Activated naive CD4-positive, alpha-beta T cell treated with anti-CD3 and anti-CD28 coated beads, Interleukin-2, amount 10 ng/mL, durations not matched to agents 7 days and 5 days (primary cell): ENCODE results near the gene FGF14.

Experiments
- CTCF ChIA-PET: fragments of 350-600 bp; sonication (Branson Sonifier 250); formaldehyde crosslinking; loops from one replicate; lab custom pipeline; 2021; ENCODE audit warnings: antibody characterized with exemption; lab: Charles Lee
- DNase-seq: peaks from one replicate; pipeline ENCODE4 v3.0.0-alpha.2; 2020
- H3K27ac Mint-ChIP-seq: one replicate; pipeline ENCODE4 v1.8.0; 2021; ENCODE audit warnings: mild to moderate bottlenecking, moderate library complexity, mixed read lengths
- H3K27me3 Mint-ChIP-seq: one replicate; pipeline ENCODE4 v1.8.0; 2021; ENCODE audit warnings: mild to moderate bottlenecking, mixed read lengths
- H3K36me3 Mint-ChIP-seq: one replicate; pipeline ENCODE4 v1.8.0; 2021; ENCODE audit warnings: mixed read lengths
- H3K4me1 Mint-ChIP-seq: one replicate; pipeline ENCODE4 v1.8.0; 2021; ENCODE audit warnings: mixed read lengths
- H3K4me3 Mint-ChIP-seq: one replicate; pipeline ENCODE4 v1.8.0; 2021; ENCODE audit warnings: mild to moderate bottlenecking, moderate library complexity, mixed read lengths
- H3K9me3 Mint-ChIP-seq: one replicate; pipeline ENCODE4 v1.8.0; 2021; ENCODE audit warnings: mixed read lengths

Gene FGF14

GRCh38 chr13:102276404-102276803, 125.4 kb downstream of the FGF14 start:
- no peak for DNase-seq
- H3K36me3 Mint-ChIP-seq, result no peaks in the 10 kb centered on the region
- H3K9me3 Mint-ChIP-seq, result no peaks in the 10 kb centered on the region
- CTCF ChIA-PET, result interaction anchor here (0.7 kb wide), 1 partner anchor 24 kb away, joined by 3 read pairs; no protein-coding TSS in a partner anchor
- H3K4me3 Mint-ChIP-seq, result no peak overlapping the region
- H3K27me3 Mint-ChIP-seq, result no peaks in the 10 kb centered on the region
- H3K27ac Mint-ChIP-seq, result no peak overlapping the region
- no peaks in the 10 kb centered on the region for H3K4me1 Mint-ChIP-seq

GRCh38 chr13:102275969-102276368, 125.9 kb downstream of the FGF14 start:
- DNase-seq, result no peak
- Mint-ChIP-seq H3K36me3 (no peaks in the 10 kb centered on the region), H3K4me3 (no peak overlapping the region), H3K9me3 (no peaks in the 10 kb centered on the region), H3K27me3 (no peaks in the 10 kb centered on the region), H3K4me1 (no peaks in the 10 kb centered on the region), H3K27ac (no peak overlapping the region)
- CTCF ChIA-PET, result interaction anchor here (0.7 kb wide), 1 partner anchor 24 kb away, joined by 3 read pairs; no protein-coding TSS in a partner anchor

GRCh38 chr13:102273111-102273510, 128.7 kb downstream of the FGF14 start:
- no peak overlapping the region for H3K4me3 Mint-ChIP-seq
- DNase-seq, result no peak
- no peaks in the 10 kb centered on the region for H3K36me3 Mint-ChIP-seq
- no peaks in the 10 kb centered on the region for H3K27me3 Mint-ChIP-seq
- no peaks in the 10 kb centered on the region for H3K4me1 Mint-ChIP-seq
- CTCF ChIA-PET, result no interaction called here
- no peak overlapping the region for H3K27ac Mint-ChIP-seq
- H3K9me3 Mint-ChIP-seq, result no peaks in the 10 kb centered on the region

GRCh38 chr13:102267191-102267590, 134.7 kb downstream of the FGF14 start:
- no peak overlapping the region for H3K27ac Mint-ChIP-seq
- DNase-seq, result no peak
- CTCF ChIA-PET, result no interaction called here
- no peaks in the 10 kb centered on the region for H3K9me3 Mint-ChIP-seq
- H3K27me3 Mint-ChIP-seq, result no peaks in the 10 kb centered on the region
- no peaks in the 10 kb centered on the region for H3K36me3 Mint-ChIP-seq
- no peaks in the 10 kb centered on the region for H3K4me1 Mint-ChIP-seq
- H3K4me3 Mint-ChIP-seq, result no peak overlapping the region

GRCh38 chr13:102261809-102262208, 140.0 kb downstream of the FGF14 start:
- DNase-seq, result no peak
- Mint-ChIP-seq H3K36me3 (no peaks in the 10 kb centered on the region), H3K4me1 (no peaks in the 10 kb centered on the region), H3K9me3 (no peaks in the 10 kb centered on the region), H3K4me3 (no peak overlapping the region), H3K27me3 (no peaks in the 10 kb centered on the region), H3K27ac (no peak overlapping the region)
- CTCF ChIA-PET, result no interaction called here

- CTCF ChIA-PET, result no interaction called here
- Mint-ChIP-seq H3K4me3 (no peak overlapping the region), H3K9me3 (no peaks in the 10 kb centered on the region), H3K36me3 (no peaks in the 10 kb centered on the region), H3K27ac (no peak overlapping the region), H3K4me1 (no peaks in the 10 kb centered on the region), H3K27me3 (no peaks in the 10 kb centered on the region)
- no peak for DNase-seq
Measured at GRCh38 chr13:102261316-102261715, 140.5 kb downstream of the FGF14 start.

- no peak for DNase-seq
- Mint-ChIP-seq H3K36me3 (no peaks in the 10 kb centered on the region), H3K27me3 (no peaks in the 10 kb centered on the region), H3K4me3 (no peak overlapping the region), H3K27ac (no peak overlapping the region), H3K9me3 (no peaks in the 10 kb centered on the region), H3K4me1 (no peaks in the 10 kb centered on the region)
- CTCF ChIA-PET, result interaction anchor here (0.6 kb wide), 1 partner anchor 463 kb away, joined by 3 read pairs; no protein-coding TSS in a partner anchor
Measured at GRCh38 chr13:102260256-102260655, 141.6 kb downstream of the FGF14 start.

- CTCF ChIA-PET, result no interaction called here
Measured at GRCh38 chr13:102255409-102255808, 146.4 kb downstream of the FGF14 start.

GRCh38 chr13:102251817-102252216, 150.0 kb downstream of the FGF14 start:
- Mint-ChIP-seq H3K27ac (no peak overlapping the region), H3K9me3 (no peaks in the 10 kb centered on the region), H3K4me1 (no peaks in the 10 kb centered on the region), H3K4me3 (no peak overlapping the region), H3K27me3 (no peaks in the 10 kb centered on the region), H3K36me3 (no peaks in the 10 kb centered on the region)
- DNase-seq, result no peak
- CTCF ChIA-PET, result no interaction called here

More at GRCh38 chr13:102255409-102255808, 146.4 kb downstream of the FGF14 start:
- Mint-ChIP-seq H3K9me3 (no peaks in the 10 kb centered on the region), H3K36me3 (no peaks in the 10 kb centered on the region), H3K27ac (no peak overlapping the region), H3K4me3 (no peak overlapping the region), H3K27me3 (no peaks in the 10 kb centered on the region), H3K4me1 (no peaks in the 10 kb centered on the region)
- DNase-seq, result no peak

- Mint-ChIP-seq H3K4me3 (no peak overlapping the region), H3K4me1 (no peaks in the 10 kb centered on the region), H3K27me3 (no peaks in the 10 kb centered on the region), H3K27ac (no peak overlapping the region), H3K36me3 (no peaks in the 10 kb centered on the region), H3K9me3 (no peaks in the 10 kb centered on the region)
- DNase-seq, result no peak
- CTCF ChIA-PET, result no interaction called here
Measured at GRCh38 chr13:102250448-102250847, 151.4 kb downstream of the FGF14 start.

- H3K9me3 Mint-ChIP-seq, result no peaks in the 10 kb centered on the region
- no peaks in the 10 kb centered on the region for H3K36me3 Mint-ChIP-seq
- CTCF ChIA-PET, result no interaction called here
- H3K4me3 Mint-ChIP-seq, result no peak overlapping the region
- H3K27ac Mint-ChIP-seq, result no peak overlapping the region
- DNase-seq, result no peak
- H3K27me3 Mint-ChIP-seq, result no peaks in the 10 kb centered on the region
- no peaks in the 10 kb centered on the region for H3K4me1 Mint-ChIP-seq
Measured at GRCh38 chr13:102244607-102245227, 157.1 kb downstream of the FGF14 start.

- CTCF ChIA-PET, result no interaction called here
- no peaks in the 10 kb centered on the region for H3K36me3 Mint-ChIP-seq
- no peaks in the 10 kb centered on the region for H3K4me1 Mint-ChIP-seq
- H3K27me3 Mint-ChIP-seq, result peaks cover 6% of the 10 kb centered on the region
- H3K4me3 Mint-ChIP-seq, result no peak overlapping the region
- no peak for DNase-seq
- no peak overlapping the region for H3K27ac Mint-ChIP-seq
- H3K9me3 Mint-ChIP-seq, result no peaks in the 10 kb centered on the region
Measured at GRCh38 chr13:102240110-102240509, 161.7 kb downstream of the FGF14 start.

- no peaks in the 10 kb centered on the region for H3K9me3 Mint-ChIP-seq
- peaks cover 7% of the 10 kb centered on the region for H3K4me1 Mint-ChIP-seq
- no peak overlapping the region for H3K27ac Mint-ChIP-seq
- peaks cover 6% of the 10 kb centered on the region for H3K27me3 Mint-ChIP-seq
- no peak for DNase-seq
- no peaks in the 10 kb centered on the region for H3K36me3 Mint-ChIP-seq
- CTCF ChIA-PET, result no interaction called here
- no peak overlapping the region for H3K4me3 Mint-ChIP-seq
Measured at GRCh38 chr13:102237230-102237629, 164.6 kb downstream of the FGF14 start.

- CTCF ChIA-PET, result no interaction called here
- peaks cover 6% of the 10 kb centered on the region for H3K27me3 Mint-ChIP-seq
- peaks cover 7% of the 10 kb centered on the region for H3K4me1 Mint-ChIP-seq
- H3K9me3 Mint-ChIP-seq, result no peaks in the 10 kb centered on the region
- no peak for DNase-seq
- H3K27ac Mint-ChIP-seq, result no peak overlapping the region
- H3K36me3 Mint-ChIP-seq, result no peaks in the 10 kb centered on the region
- H3K4me3 Mint-ChIP-seq, result no peak overlapping the region
Measured at GRCh38 chr13:102236830-102237229, 165.0 kb downstream of the FGF14 start.

GRCh38 chr13:102236341-102236740, 165.5 kb downstream of the FGF14 start:
- Mint-ChIP-seq H3K27me3 (peaks cover 6% of the 10 kb centered on the region), H3K4me1 (peaks cover 7% of the 10 kb centered on the region), H3K27ac (no peak overlapping the region), H3K36me3 (no peaks in the 10 kb centered on the region), H3K4me3 (no peak overlapping the region), H3K9me3 (no peaks in the 10 kb centered on the region)
- CTCF ChIA-PET, result no interaction called here
- no peak for DNase-seq
